Ishikawa (cell line): ENCODE results near the gene ZCCHC2.

ENCODE experiments used
- CEBPB ChIP-seq: IDR thresholded peaks from 2 replicates; pipeline ENCODE4 v1.6.1; 2012
- CREB1 ChIP-seq: IDR thresholded peaks from 2 replicates; pipeline ENCODE4 v1.6.1; 2012; ENCODE audit warnings: low read depth
- EGR1 ChIP-seq: IDR thresholded peaks from 2 replicates; pipeline ENCODE4 v1.6.1; 2012
- EP300 ChIP-seq: IDR thresholded peaks from 2 replicates; pipeline ENCODE4 v1.6.1; 2012; ENCODE audit warnings: borderline replicate concordance
- FOXM1 ChIP-seq: IDR thresholded peaks from 2 replicates; pipeline ENCODE4 v1.6.1; 2012; ENCODE audit warnings: low read depth, borderline replicate concordance
- NFIC ChIP-seq: IDR thresholded peaks from 2 replicates; pipeline ENCODE4 v1.6.1; 2012
- RAD21 ChIP-seq: IDR thresholded peaks from 2 replicates; pipeline ENCODE4 v1.6.1; 2012; ENCODE audit warnings: low read depth
- TAF1 ChIP-seq: IDR thresholded peaks from 2 replicates; pipeline ENCODE4 v1.6.1; 2012; ENCODE audit warnings: low read depth, mild to moderate bottlenecking
- TCF12 ChIP-seq: IDR thresholded peaks from 2 replicates; pipeline ENCODE4 v1.6.1; 2012; ENCODE audit warnings: low read depth
- TEAD4 ChIP-seq: IDR thresholded peaks from 2 replicates; pipeline ENCODE4 v1.6.1; 2012
- YY1 ChIP-seq: IDR thresholded peaks from 2 replicates; pipeline ENCODE4 v1.6.1; 2012; ENCODE audit warnings: low read depth
- ZBTB7A ChIP-seq: IDR thresholded peaks from 2 replicates; pipeline ENCODE4 v1.6.1; 2012; ENCODE audit warnings: low read depth
- TF ChIP-seq, protein P1 (sequence below): IDR thresholded peaks from 2 replicates; pipeline ENCODE4 v1.6.1; 2012
- TF ChIP-seq, protein P2 (sequence below): IDR thresholded peaks from 2 replicates; pipeline ENCODE4 v1.6.1; 2012; ENCODE audit warnings: low read depth, mild to moderate bottlenecking
- TF ChIP-seq, protein P3 (sequence below): IDR thresholded peaks from 2 replicates; pipeline ENCODE4 v1.6.1; 2012

The ZCCHC2 gene

DNA sequence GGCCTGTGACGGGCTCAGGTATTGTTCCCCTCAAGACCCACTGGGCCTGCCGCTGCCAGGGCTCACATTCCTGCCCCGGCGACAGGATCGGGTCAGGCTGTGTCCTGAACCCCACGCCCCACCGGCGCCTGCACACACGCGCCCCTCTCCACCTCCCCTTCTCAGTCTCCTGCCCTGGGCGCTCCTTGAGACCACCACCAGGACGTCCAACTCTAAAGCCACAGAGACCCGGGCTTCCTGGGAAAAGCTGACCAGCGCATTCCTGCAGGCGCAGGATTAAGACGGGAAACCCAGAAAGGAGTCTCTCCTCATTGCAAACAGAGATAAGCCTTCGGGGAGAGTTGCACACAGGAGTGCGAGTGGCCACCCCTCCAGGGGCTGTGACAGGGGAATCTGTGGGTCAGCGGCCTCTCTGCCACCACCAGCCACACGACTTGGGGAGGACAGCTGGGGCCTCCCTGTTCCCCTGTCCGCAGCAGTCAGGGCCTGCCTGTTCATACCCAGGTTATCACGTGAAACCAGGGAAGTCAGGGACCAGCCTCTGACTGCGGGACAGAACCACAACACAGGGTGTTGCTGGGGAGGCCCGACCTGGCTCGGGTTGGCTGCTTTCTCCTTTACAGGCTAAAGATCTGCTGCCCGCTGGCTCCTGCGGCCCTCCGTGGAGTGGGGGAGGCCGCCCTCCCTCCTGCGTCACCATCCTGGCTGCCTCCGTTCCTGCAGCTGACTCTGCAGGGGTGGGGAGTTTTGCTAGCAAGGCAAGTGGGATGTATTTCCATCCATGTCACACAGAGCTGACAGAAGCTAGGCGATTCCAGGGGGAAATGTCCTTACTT lies 88.8 kb downstream of the ZCCHC2 start:
- TF ChIP-seq, protein P1, sequence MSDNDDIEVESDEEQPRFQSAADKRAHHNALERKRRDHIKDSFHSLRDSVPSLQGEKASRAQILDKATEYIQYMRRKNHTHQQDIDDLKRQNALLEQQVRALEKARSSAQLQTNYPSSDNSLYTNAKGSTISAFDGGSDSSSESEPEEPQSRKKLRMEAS, result no peak
- TF ChIP-seq EP300 (no peak), TEAD4 (no peak), TCF12 (no peak), ZBTB7A (no peak), CEBPB (no peak), RAD21 (no peak), CREB1 (no peak), YY1 (no peak), EGR1 (no peak), FOXM1 (no peak), NFIC (no peak), TAF1 (no peak)

DNA sequence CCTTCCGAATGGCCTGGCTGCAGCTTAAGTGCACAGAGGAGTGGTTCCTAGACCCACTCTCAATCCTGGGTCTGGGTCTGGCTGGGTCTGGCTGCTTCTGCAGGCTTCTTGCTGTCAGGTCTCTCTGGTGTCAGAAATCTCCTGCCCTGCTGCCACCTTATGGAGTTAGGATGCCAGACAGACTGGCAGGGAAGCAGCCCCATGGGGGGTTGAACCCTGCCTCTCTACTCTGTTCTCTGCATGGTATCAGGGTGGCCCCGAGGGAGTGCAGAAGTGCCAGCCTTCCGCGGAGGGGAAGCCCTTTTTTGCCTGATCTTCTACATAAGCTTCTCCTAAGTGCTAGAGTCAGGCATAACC lies 89.4 kb downstream of the ZCCHC2 start:
- TF ChIP-seq ZBTB7A (no peak), TAF1 (no peak), FOXM1 (no peak), CREB1 (no peak), YY1 (no peak), EGR1 (no peak), CEBPB (no peak), NFIC (no peak), TCF12 (no peak), TEAD4 (no peak)
- TF ChIP-seq, protein P1, result no peak
- TF ChIP-seq, protein P2, sequence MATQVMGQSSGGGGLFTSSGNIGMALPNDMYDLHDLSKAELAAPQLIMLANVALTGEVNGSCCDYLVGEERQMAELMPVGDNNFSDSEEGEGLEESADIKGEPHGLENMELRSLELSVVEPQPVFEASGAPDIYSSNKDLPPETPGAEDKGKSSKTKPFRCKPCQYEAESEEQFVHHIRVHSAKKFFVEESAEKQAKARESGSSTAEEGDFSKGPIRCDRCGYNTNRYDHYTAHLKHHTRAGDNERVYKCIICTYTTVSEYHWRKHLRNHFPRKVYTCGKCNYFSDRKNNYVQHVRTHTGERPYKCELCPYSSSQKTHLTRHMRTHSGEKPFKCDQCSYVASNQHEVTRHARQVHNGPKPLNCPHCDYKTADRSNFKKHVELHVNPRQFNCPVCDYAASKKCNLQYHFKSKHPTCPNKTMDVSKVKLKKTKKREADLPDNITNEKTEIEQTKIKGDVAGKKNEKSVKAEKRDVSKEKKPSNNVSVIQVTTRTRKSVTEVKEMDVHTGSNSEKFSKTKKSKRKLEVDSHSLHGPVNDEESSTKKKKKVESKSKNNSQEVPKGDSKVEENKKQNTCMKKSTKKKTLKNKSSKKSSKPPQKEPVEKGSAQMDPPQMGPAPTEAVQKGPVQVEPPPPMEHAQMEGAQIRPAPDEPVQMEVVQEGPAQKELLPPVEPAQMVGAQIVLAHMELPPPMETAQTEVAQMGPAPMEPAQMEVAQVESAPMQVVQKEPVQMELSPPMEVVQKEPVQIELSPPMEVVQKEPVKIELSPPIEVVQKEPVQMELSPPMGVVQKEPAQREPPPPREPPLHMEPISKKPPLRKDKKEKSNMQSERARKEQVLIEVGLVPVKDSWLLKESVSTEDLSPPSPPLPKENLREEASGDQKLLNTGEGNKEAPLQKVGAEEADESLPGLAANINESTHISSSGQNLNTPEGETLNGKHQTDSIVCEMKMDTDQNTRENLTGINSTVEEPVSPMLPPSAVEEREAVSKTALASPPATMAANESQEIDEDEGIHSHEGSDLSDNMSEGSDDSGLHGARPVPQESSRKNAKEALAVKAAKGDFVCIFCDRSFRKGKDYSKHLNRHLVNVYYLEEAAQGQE, result no peak
- TF ChIP-seq, protein P3, sequence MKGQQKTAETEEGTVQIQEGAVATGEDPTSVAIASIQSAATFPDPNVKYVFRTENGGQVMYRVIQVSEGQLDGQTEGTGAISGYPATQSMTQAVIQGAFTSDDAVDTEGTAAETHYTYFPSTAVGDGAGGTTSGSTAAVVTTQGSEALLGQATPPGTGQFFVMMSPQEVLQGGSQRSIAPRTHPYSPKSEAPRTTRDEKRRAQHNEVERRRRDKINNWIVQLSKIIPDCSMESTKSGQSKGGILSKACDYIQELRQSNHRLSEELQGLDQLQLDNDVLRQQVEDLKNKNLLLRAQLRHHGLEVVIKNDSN, result no peak

DNA sequence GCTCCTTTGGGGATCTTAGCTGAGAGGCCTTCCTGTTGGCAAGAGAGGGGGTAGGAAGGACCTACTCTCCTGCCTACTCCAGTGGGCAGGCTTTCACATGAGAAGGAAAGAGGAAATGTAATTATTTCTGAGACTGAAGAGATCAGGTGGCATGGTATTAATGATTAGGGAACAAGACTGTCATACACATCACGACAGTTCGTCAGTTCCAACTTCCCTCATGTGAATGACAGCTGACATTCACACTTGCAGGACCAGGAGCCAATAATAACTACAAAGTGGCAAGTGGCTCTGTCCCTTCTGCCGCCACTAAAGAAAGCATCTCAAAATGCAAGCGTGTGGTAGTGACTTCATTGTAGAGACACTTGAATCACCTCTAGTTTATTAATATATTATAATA lies 90.0 kb downstream of the ZCCHC2 start:
- TF ChIP-seq YY1, result no peak
- no peak for TF ChIP-seq TCF12
- no peak for TF ChIP-seq EGR1
- no peak for TF ChIP-seq EP300
- no peak for TF ChIP-seq FOXM1
- no peak for TF ChIP-seq TEAD4
- no peak for TF ChIP-seq RAD21
- no peak for TF ChIP-seq CEBPB
- no peak for TF ChIP-seq ZBTB7A
- TF ChIP-seq TAF1, result no peak
- no peak for TF ChIP-seq CREB1
- TF ChIP-seq, protein P1, result no peak
- no peak for TF ChIP-seq NFIC
- TF ChIP-seq, protein P2, result no peak

DNA sequence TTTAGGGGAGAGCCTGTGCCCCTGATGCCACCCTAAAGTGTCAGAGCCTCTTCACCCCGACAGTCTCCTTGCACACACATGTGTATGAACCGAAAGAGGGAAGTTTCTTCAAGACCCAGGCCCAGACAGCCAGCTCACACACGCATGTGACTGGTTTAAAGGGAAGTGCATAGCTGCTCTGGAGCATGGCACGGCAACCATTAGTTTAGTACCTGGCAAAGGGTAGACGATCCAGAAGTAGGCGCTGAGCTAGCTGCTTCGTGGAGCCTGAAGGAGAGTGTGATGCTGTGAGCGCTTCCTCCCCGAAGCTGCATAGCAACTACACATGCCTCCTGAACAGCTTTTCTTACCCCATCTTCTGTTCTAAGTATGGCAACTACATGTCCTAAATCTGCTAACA lies 91.7 kb downstream of the ZCCHC2 start:
- TF ChIP-seq NFIC (no peak), TEAD4 (no peak), CREB1 (no peak), FOXM1 (no peak), CEBPB (no peak), EP300 (no peak)
- TF ChIP-seq, protein P3, result no peak

DNA sequence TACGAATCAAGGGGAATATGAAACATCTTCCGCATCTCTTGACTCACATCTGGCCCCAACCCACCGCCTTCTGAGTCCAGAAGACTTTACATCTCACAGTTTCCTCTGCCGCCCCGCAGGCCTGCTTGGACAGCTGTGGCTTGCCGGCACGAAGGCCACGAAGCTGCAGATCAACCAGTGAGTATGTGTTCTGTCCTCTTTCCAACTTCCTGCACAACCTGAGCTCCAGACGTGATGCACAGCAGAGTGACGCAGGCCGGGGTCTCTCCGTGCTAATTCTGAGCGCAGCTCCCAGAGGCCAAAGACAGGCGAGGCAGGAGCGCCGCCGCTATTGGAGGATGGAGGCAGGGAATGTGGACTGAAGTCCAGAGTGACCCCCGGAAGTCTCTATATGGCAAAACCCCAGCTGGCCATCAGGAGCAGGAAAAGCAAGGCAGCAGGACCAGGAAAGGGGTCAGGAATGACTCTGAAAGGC lies 93.5 kb downstream of the ZCCHC2 start:
- TF ChIP-seq TCF12 (no peak), RAD21 (no peak), TEAD4 (no peak), NFIC (no peak), EGR1 (no peak), TAF1 (no peak), YY1 (no peak), EP300 (no peak), FOXM1 (no peak), ZBTB7A (no peak), CEBPB (no peak), CREB1 (no peak)
- TF ChIP-seq, protein P1, result no peak
- TF ChIP-seq, protein P3, result no peak
- TF ChIP-seq, protein P2, result no peak
